CD4-positive, alpha-beta T cell treated with Interleukin-4 for 1 hour (primary cell): ENCODE results near the gene ARHGEF35.
"Not testable (repeated sequence)": the region's sequence is repeated elsewhere in the genome, so short reads cannot be mapped to it uniquely, and the experiment has no call there.

Experiments used
- DNase-seq, 2 donors: peaks; one replicate each; pipeline ENCODE4 v3.0.0-alpha.2; 2020 to 2022

Gene ARHGEF35

GRCh38 chr7:144178380-144179164, 17.1 kb downstream of the ARHGEF35 start:
- peak; percentile 50 to 62 for DNase-seq

DNA sequence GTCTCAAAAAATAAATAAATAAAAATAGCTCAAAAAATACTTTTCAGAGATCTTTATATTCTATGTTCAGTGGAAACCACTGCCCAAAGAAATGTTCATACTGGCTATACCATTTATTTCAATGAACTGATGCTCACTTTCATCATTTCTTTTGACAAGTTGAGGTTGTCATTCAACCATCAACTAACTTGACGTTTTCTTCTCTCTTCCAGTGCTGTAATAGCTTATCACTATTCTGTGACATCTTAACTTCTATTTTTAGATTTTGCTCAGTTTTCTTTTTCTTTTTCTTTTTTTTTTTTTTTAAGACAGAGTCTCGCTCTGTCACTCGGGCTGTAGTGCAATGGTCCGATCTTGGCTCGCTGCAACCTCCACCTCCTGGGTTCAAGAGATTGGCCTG, 21.0 kb downstream of the ARHGEF35 start:
- no peak for DNase-seq

DNA sequence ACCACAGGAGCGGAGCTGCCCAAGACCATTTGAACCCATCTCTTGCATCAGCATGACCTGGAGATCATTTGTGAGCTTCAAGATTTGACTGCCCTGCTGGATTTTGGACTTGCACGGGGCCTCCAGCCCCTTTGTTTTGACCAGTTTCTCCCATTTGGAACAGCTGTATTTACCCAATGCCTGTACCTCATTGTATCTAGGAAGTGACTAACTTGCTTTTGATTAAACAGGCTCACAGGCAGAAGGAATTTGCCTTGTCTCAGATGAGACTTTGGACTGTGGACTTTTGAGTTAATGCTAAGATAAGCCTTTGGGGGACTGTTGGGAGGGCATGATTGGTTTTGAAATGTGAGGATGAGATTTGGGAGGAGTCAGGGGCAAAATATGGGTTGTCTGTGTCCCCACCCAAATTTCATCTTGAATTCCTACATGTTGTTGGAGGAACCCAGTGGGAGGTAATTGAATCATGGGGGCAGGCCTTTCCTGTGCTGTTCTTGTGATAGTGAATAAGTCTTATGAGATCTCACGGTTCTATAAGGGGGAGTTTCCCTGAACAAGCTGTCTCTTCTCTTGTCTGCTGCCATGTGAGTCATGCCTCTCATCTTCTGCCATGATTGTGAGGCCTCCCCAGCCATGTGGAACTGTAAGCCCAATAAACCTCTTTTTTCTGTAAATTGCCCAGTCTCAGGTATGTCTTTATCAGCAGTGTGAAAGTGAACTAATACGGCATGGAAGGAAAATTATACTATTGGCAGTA, 23.9 kb downstream of the ARHGEF35 start:
- DNase-seq = not testable (repeated sequence)

DNA sequence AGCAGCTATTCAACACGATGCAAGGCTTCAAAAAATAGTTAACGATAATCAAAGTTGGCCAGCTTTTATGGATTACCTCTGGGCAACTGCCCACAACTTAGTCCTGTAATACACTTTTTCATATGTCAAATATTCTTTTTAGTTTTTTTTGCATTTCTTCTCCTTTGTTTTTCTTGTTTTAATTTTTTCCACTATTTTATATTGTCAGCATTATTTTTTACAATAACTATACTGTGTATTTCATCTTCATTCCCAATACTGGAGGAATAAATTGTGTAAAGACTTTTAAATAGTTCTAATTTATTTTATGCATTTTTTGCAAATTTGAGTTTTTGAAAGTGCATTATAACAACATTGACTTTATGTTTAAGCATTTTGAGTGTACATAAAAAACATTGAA, 30.8 kb downstream of the ARHGEF35 start:
- DNase-seq = no peak

- no peak for DNase-seq
These were observed 36.8 kb downstream of the ARHGEF35 start for GRCh38 chr7:144158861-144159260.

DNA sequence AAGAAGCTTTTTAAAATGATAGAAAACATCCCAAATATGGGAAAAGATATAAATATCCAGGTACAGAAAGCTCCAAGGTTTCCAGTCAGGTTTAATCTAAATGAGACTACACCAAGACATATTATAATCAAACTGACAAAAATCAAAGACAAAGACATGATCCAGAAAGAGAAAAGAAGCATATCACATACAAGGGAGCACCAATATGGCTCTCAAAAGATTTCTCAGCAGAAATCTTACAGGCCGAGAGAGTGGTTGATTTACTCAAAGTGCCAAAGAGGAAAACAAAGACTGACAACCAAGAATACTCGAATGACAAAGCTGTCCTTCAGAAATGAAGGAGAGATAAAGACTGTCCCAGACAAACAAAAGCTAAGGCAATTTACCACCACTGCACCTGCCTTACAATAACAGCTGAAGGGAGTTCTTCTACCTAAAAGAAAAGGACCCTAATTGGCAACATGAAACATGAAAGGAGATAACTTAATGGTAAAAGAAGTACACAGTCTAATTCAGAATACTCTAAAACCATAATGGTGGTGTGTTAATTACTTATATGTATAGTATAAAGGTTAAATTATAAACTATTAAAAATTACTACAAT, 47.3 kb downstream of the ARHGEF35 start:
- DNase-seq = no peak

DNA sequence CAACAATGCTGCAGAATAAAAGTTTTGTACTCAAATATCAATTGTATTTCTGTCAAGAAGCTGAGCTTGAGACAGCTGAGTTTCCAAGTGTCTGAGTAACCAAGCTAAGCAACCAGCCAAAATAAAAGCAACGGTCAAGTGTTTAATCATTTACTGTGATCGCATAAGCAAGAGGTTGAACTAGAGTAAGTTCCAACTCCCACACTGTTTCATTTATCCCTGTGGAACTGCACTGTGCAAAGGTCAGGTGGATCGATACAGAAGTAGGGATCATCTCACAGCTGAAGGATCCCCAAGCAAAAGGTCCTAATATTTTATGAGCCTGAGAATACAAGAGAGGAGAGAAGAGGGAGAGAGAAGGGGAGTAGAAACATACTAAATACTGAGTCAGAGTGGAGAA, 51.2 kb downstream of the ARHGEF35 start:
- no peak for DNase-seq

DNA sequence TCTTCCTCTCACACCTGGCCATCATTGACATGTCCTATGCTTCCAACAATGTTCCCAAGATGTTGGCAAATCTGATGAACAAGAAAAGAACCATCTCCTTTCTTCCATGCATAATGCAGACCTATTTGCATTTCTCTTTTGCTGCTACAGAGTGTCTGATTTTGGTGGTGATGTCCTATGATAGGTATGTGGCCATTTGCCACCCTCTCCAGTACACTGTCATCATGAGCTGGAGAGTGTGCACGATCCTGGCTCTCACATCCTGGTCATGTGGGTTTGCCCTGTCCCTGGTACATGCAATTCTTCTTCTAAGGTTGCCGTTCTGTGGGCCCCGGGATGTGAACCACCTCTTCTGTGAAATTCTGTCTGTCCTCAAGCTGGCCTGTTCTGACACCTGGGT, 53.4 kb downstream of the ARHGEF35 start:
- no peak for DNase-seq

- no peak for DNase-seq
These were observed 58.1 kb downstream of the ARHGEF35 start for GRCh38 chr7:144137501-144137900.
